ENCODE results near the gene NFILZ.

Gene NFILZ

DNA sequence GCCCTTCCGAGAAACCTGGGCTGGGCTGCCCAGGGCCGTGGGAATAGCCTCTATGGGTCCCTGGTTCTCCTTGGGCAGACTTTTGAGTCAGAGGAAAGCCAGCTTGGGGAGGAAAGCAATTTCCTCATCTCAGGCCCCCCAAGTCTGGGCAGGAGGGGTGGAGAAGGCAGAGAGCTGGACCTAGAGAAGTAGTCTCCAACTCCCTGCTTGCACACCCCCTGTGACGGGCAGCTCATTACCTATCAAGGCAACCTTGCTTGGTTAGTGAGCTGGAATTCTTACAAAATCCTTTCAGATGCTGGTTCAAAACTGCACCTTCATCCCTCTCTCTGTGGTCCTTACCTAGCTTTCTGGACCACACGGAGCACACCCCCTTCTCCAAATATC is 34.2 kb downstream of the NFILZ start:
- no peak overlapping the region for H3K4me3 ChIP-seq (ENCODE audit: low read depth, low read length)
- no peak for DNase-seq (ENCODE audit: low read depth, low spot score)
- TF ChIP-seq, protein P1, sequence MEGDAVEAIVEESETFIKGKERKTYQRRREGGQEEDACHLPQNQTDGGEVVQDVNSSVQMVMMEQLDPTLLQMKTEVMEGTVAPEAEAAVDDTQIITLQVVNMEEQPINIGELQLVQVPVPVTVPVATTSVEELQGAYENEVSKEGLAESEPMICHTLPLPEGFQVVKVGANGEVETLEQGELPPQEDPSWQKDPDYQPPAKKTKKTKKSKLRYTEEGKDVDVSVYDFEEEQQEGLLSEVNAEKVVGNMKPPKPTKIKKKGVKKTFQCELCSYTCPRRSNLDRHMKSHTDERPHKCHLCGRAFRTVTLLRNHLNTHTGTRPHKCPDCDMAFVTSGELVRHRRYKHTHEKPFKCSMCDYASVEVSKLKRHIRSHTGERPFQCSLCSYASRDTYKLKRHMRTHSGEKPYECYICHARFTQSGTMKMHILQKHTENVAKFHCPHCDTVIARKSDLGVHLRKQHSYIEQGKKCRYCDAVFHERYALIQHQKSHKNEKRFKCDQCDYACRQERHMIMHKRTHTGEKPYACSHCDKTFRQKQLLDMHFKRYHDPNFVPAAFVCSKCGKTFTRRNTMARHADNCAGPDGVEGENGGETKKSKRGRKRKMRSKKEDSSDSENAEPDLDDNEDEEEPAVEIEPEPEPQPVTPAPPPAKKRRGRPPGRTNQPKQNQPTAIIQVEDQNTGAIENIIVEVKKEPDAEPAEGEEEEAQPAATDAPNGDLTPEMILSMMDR (IDR thresholded peaks at IDR 0.05; ENCODE audit: low read depth, low read length) = no peak
- in situ Hi-C loops (cut with HindIII; ENCODE audit: low sequenced_read_pairs) = no loop called here

DNA sequence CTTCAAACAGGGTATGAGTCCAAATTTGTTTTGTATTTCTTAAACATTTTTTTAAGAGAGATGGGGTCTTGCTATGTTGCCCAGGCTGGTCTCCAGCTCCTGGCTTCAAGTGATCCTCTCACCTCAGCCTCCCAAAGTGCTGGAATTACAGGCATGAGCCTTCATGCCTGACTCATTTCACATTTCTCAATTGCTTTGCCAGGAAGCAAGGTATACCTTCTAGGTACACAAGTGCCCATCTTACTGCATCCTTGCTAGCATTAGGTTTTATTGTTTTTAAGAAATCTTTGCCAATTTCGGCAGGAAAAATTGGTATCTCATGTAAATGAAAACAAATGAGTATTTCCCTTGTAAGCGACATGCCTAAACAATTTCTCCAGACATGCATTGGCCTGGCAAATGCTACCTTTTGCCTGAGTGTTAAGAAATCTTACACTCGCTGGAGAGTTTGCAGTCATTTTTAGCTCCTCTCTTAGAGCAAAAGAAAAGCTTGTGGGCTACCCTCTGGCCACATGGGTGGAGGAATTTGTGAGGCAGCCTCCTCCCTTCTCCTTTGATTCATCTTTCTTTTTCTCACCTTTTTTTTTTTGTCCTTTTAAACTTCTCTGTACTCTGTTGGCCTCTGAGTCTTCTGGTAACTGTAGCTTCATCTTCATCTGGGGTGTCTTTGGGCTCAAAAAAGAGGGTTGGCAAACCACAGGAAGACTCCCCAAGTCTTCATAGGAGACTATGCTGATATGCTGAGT is 35.2 kb downstream of the NFILZ start:
- TF ChIP-seq, protein P1 (IDR thresholded peaks at IDR 0.05; ENCODE audit: low read depth, low read length) = no peak
- no peak overlapping the region for H3K4me3 ChIP-seq (ENCODE audit: low read depth, low read length)
- DNase-seq (ENCODE audit: low read depth, low spot score) = no peak
- in situ Hi-C loops (cut with HindIII; ENCODE audit: low sequenced_read_pairs) = no loop called here

GRCh38 chr19:8666814-8667405 is 36.5 kb downstream of the NFILZ start:
- TF ChIP-seq, protein P1 (IDR thresholded peaks at IDR 0.05; ENCODE audit: low read depth, low read length) = no peak
- H3K4me3 ChIP-seq (ENCODE audit: low read depth, low read length) = no peak overlapping the region
- DNase-seq (ENCODE audit: low read depth, low spot score) = no peak
- in situ Hi-C loops (cut with HindIII; ENCODE audit: low sequenced_read_pairs) = no loop called here

DNA sequence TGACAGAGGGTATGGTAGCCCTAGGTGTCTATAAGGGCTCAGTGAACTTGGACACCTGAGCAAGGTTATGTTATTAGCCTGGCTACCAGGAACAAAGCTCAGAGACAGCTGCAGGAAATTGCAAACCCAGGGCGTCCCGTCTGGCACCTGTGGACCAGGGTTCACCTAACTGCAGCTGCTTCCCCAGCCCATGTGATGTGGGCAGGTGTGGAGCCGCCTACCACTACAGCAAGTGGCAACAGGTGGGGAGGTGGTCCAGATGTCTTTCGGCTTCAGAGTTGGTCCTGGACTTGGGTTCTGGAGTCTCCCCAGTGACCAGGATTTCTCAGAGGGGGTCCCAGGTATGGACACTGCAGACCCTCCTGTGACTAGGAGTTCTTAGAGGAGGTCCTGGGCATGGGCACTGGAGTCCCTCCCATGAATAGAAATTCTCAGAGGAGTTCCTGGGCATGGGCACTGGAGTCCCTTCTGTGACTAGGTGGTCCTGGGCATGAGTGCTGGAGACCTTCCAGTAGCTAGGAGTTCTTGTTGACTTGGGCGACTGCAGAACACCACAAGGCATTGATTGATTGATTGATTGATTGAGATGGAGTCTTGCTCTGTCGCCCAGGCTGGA is 43.0 kb downstream of the NFILZ start:
- in situ Hi-C loops (cut with HindIII; ENCODE audit: low sequenced_read_pairs) = no loop called here
- no peak for DNase-seq (ENCODE audit: low read depth, low spot score)
- no peak overlapping the region for H3K4me3 ChIP-seq (ENCODE audit: low read depth, low read length)
- TF ChIP-seq, protein P1 (IDR thresholded peaks at IDR 0.05; ENCODE audit: low read depth, low read length) = no peak

DNA sequence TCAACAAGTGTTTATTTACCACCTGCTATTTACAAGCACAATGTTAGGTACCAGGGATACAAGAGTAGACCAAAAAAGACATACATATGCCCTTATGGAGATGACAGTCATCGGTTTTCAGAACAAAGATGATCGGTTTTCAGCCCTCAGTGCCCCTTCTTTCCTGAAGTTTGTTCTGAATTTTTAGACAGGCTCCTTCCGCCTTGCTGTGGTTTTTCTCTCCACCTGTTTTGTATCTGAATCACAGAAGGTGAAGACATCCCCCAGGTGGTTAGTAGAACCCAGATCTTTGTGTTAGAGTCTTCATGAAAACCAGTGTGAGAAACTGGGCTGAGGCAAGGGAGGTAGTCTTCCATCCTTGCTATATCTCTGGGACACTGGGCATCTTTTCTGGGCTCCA is 44.6 kb downstream of the NFILZ start:
- H3K4me3 ChIP-seq (ENCODE audit: low read depth, low read length) = no peak overlapping the region
- no peak for DNase-seq (ENCODE audit: low read depth, low spot score)
- TF ChIP-seq, protein P1 (IDR thresholded peaks at IDR 0.05; ENCODE audit: low read depth, low read length) = no peak
- in situ Hi-C loops (cut with HindIII; ENCODE audit: low sequenced_read_pairs) = no loop called here

GRCh38 chr19:8678244-8678807 is 47.9 kb downstream of the NFILZ start:
- TF ChIP-seq, protein P1 (IDR thresholded peaks at IDR 0.05; ENCODE audit: low read depth, low read length) = no peak
- no peak for DNase-seq (ENCODE audit: low read depth, low spot score)
- H3K4me3 ChIP-seq (ENCODE audit: low read depth, low read length) = no peak overlapping the region
- in situ Hi-C loops (cut with HindIII; ENCODE audit: low sequenced_read_pairs) = no loop called here
